B cell (primary cell): ENCODE results near the gene IQCK. TPM values are rescaled to one million over a fixed set of nuclear protein-coding genes. Genes with fewer than 3 reads are reported as not detected.

ENCODE experiments used
- ATAC-seq: fragments of 200-7000 bp; cut with Tn5 transposase; one replicate; pipeline ENCODE4 v1.10.0; 2021; ENCODE audit warnings: low read depth, mild to moderate bottlenecking, moderate number of reproducible peaks, moderate library complexity
- CTCF ChIA-PET: fragments of 350-600 bp; sonication (Branson Sonifier 250); formaldehyde crosslinking; loops from one replicate; lab custom pipeline; 2021; ENCODE audit warnings: antibody characterized with exemption, inconsistent platforms; lab: Charles Lee
- POLR2A ChIA-PET: fragments of 350-600 bp; sonication (Branson Sonifier 250); formaldehyde crosslinking; loops from one replicate; lab custom pipeline; 2021; ENCODE audit warnings: antibody characterized with exemption; lab: Charles Lee
- DNase-seq: peaks from one replicate; pipeline ENCODE4 v3.0.0; 2013
- H2AFZ ChIP-seq: 2 replicates; pipeline ENCODE4 v1.6.1; 2012; ENCODE audit warnings: mild to moderate bottlenecking, low read depth, low read length; ENCODE audit not compliant: insufficient read depth, poor library complexity, severe bottlenecking
- H3K27ac ChIP-seq, 2 donors: 1 replicate in 1 of 2; 2 replicates in 1 of 2; pipeline ENCODE4 v1.5.1; 2012 to 2013; ENCODE audit warnings: low read length in 2 of 2, mild to moderate bottlenecking in 2 of 2, moderate library complexity in 1 of 2
- H3K27me3 ChIP-seq, 4 experiments: fragments of 200-600 bp in 1 of 4; sonication (generic) in 1 of 4; replicated peaks in 1 of 4; 1 replicate in 2 of 4; 2 replicates in 2 of 4; pipeline versions ENCODE4 v1.6.1 to v1.7.0; 2013 to 2016; ENCODE audit warnings: low read length in 3 of 4, mild to moderate bottlenecking in 2 of 4, mixed read lengths in 1 of 4, moderate library complexity in 1 of 4; ENCODE audit not compliant: insufficient read depth in 4 of 4, control insufficient read depth in 3 of 4; ENCODE audit errors: control extremely low read depth in 1 of 4
- H3K36me3 ChIP-seq, 2 experiments: replicated peaks in 1 of 2; 1 replicate in 1 of 2; 2 replicates in 1 of 2; pipeline versions ENCODE4 v1.6.1 to v1.7.1; 2013; ENCODE audit warnings: low read length in 1 of 2; ENCODE audit not compliant: insufficient read depth in 2 of 2, control insufficient read depth in 1 of 2; ENCODE audit errors: control extremely low read depth in 1 of 2, extremely low read depth in 1 of 2
- H3K4me1 ChIP-seq, 2 donors: fragments of 200-600 bp in 1 of 2; sonication (generic) in 1 of 2; 1 replicate in 1 of 2; 2 replicates in 1 of 2; pipeline versions ENCODE4 v1.5.1 to v1.6.1; 2013 to 2017; ENCODE audit warnings: low read length in 2 of 2; ENCODE audit not compliant: control insufficient read depth in 2 of 2, insufficient read depth in 2 of 2
- H3K4me2 ChIP-seq: replicated peaks from 2 replicates; pipeline ENCODE3; 2012; ENCODE audit warnings: mild to moderate bottlenecking, low read depth, low read length; ENCODE audit not compliant: poor library complexity, severe bottlenecking
- H3K4me3 ChIP-seq, 5 experiments: fragments of 200-600 bp in 1 of 5; sonication (generic) in 1 of 5; 1 replicate in 3 of 5; 2 replicates in 2 of 5; pipeline versions ENCODE4 v1.5.1 to v1.7.0; 2011 to 2016; ENCODE audit warnings: low read length in 4 of 5, mild to moderate bottlenecking in 4 of 5, low read depth in 2 of 5, control low read depth in 1 of 5, moderate library complexity in 1 of 5; ENCODE audit not compliant: insufficient read depth in 1 of 5; ENCODE audit errors: control extremely low read depth in 1 of 5, extremely low read depth in 1 of 5
- H3K79me2 ChIP-seq: fragments of 200-600 bp; sonication (generic); one replicate; pipeline ENCODE4 v1.6.0; 2016; ENCODE audit warnings: low read length; ENCODE audit not compliant: control insufficient read depth, insufficient read depth
- H3K9ac ChIP-seq: fragments of 200-600 bp; sonication (generic); 2 replicates; pipeline ENCODE4 v1.6.1; 2017; ENCODE audit warnings: mild to moderate bottlenecking, low read length, moderate library complexity
- H3K9me3 ChIP-seq, 3 donors: one replicate each; pipeline versions ENCODE4 v1.6.1 to v1.7.1; 2013; ENCODE audit warnings: low read length in 2 of 3; ENCODE audit not compliant: control insufficient read depth in 2 of 3, insufficient read depth in 1 of 3; ENCODE audit errors: control extremely low read depth in 1 of 3
- H4K20me1 ChIP-seq: 2 replicates; pipeline ENCODE4 v1.6.0; 2012; ENCODE audit warnings: mild to moderate bottlenecking, low read length; ENCODE audit not compliant: insufficient read depth, control insufficient read depth, poor library complexity, severe bottlenecking
- H3K27ac Mint-ChIP-seq: one replicate; pipeline ENCODE4 v1.8.0; 2021; ENCODE audit warnings: mixed read lengths
- H3K27me3 Mint-ChIP-seq: one replicate; pipeline ENCODE4 v1.8.0; 2021; ENCODE audit warnings: mixed read lengths
- H3K4me1 Mint-ChIP-seq: one replicate; pipeline ENCODE4 v1.8.0; 2021; ENCODE audit warnings: mixed read lengths
- H3K4me3 Mint-ChIP-seq: one replicate; pipeline ENCODE4 v1.8.0; 2021; ENCODE audit warnings: mixed read lengths
- H3K9me3 Mint-ChIP-seq: one replicate; pipeline ENCODE4 v1.8.0; 2022; ENCODE audit warnings: mixed read lengths; ENCODE audit not compliant: insufficient read depth
- CTCF ChIP-seq: fragments of 200-600 bp; IDR thresholded peaks from one replicate; pipeline ENCODE4 v1.8.0; 2022; ENCODE audit warnings: antibody characterized with exemption, mild to moderate bottlenecking
- EZH2 ChIP-seq: IDR thresholded peaks from 2 replicates; pipeline ENCODE4 v1.6.1; 2012; ENCODE audit warnings: borderline replicate concordance, low read depth, mild to moderate bottlenecking, moderate library complexity, low read length; ENCODE audit not compliant: insufficient read depth, poor library complexity, severe bottlenecking
- WGBS: methylation state at CpG from one replicate; pipeline ENCODE4 v1.1.5; 2013; ENCODE audit warnings: missing lambda C conversion rate; ENCODE audit not compliant: insufficient coverage; 5-methylcytosine and 5-hydroxymethylcytosine counted together
- intact Hi-C: fragments of 100-400 bp; cut with micrococcal nuclease; formaldehyde crosslinking; loops from one replicate; pipeline ENCODE4 v1.10.0; 2022
- polyA plus RNA-seq: library from polyadenylated mRNA; depleted of rRNA; stranded (reverse); fragments of >200 nt; gene quantifications from 2 replicates; pipeline ENCODE4 v1.2.3, GENCODE V29; 2012
- total RNA-seq, 2 donors: library from RNA; stranded (reverse); fragments of 120-200 nt in 1 of 2; gene quantifications; 1 replicate in 1 of 2; 2 replicates in 1 of 2; pipeline versions ENCODE4 v1.2.3 to v1.2.4, GENCODE V29; 2013 to 2022

IQCK gene
- total and polyA plus RNA-seq, 2 donors (not counting 1 experiment from before 2014, with no cell fraction given): 1.00 to 3.0 TPM

GRCh38 chr16:19683453-19684236 lies 34.4 kb upstream of the IQCK start:
- H3K9me3 Mint-ChIP-seq: peaks cover 7% of the 10 kb centered on the region
- Histone ChIP-seq H4K20me1 (no peaks in the 10 kb centered on the region), H3K79me2 (no peaks in the 10 kb centered on the region), H3K27me3 (no peaks in the 10 kb centered on the region), H3K9ac (no peak overlapping the region), H3K4me1 (no peaks in the 10 kb centered on the region), H3K27ac (no peak overlapping the region), H3K4me3 (no peak overlapping the region), H3K9me3 (peaks cover 0 to 13% (median 8%) of the 10 kb centered on the region in 3 donors), H3K36me3 (peaks cover 0 to 57% of the 10 kb centered on the region in 2 experiments), H3K4me2 (no peak overlapping the region), H2AFZ (no peak overlapping the region)
- H3K27me3 Mint-ChIP-seq: no peaks in the 10 kb centered on the region
- WGBS: 93% methylated on average over 2 of the region's 6 CpGs
- intact Hi-C loops: no loop called here
- ChIA-PET POLR2A (no interaction called here), CTCF (no interaction called here)
- no peak for ATAC-seq
- no peak overlapping the region for H3K27ac Mint-ChIP-seq
- TF ChIP-seq CTCF: no peak
- no peak for TF ChIP-seq EZH2
- H3K4me3 Mint-ChIP-seq: no peak overlapping the region
- DNase-seq: no peak
- H3K4me1 Mint-ChIP-seq: no peaks in the 10 kb centered on the region

- no peak overlapping the region for H3K4me2 ChIP-seq
- H3K4me3 ChIP-seq: no peak overlapping the region
- no peak overlapping the region for H3K9ac ChIP-seq
- peaks cover 7% of the 10 kb centered on the region for H3K9me3 Mint-ChIP-seq
- no peak overlapping the region for H2AFZ ChIP-seq
- no peak overlapping the region for H3K27ac ChIP-seq
- peaks cover 0 to 56% of the 10 kb centered on the region in 2 experiments for H3K36me3 ChIP-seq
- TF ChIP-seq CTCF (no peak), EZH2 (no peak)
- CTCF ChIA-PET: no interaction called here
- no peak for ATAC-seq
- no peaks in the 10 kb centered on the region for H3K27me3 Mint-ChIP-seq
- POLR2A ChIA-PET: no interaction called here
- intact Hi-C loops: no loop called here
- H3K79me2 ChIP-seq: no peaks in the 10 kb centered on the region
- no peak for DNase-seq
- 100% methylated on average over 1 of the region's 4 CpGs for WGBS
- no peaks in the 10 kb centered on the region for H3K4me1 ChIP-seq
- no peaks in the 10 kb centered on the region for H4K20me1 ChIP-seq
- H3K4me3 Mint-ChIP-seq: no peak overlapping the region
- peaks cover 0 to 13% (median 8%) of the 10 kb centered on the region in 3 donors for H3K9me3 ChIP-seq
- peak overlapping the region; percentile 20 for H3K27ac Mint-ChIP-seq
- no peaks in the 10 kb centered on the region for H3K27me3 ChIP-seq
- no peaks in the 10 kb centered on the region for H3K4me1 Mint-ChIP-seq
Measured at GRCh38 chr16:19685176-19685575, 32.9 kb upstream of the IQCK start.
